GM12878 (cell line): Measurements from ENCODE around the gene LKAAEAR1. TPM values are rescaled to one million over a fixed set of nuclear protein-coding genes. Genes with fewer than 3 reads are reported as not detected.

Source experiments
- ATAC-seq: fragments of 200-7000 bp; cut with Tn5 transposase; 3 replicates; pipeline ENCODE4 v1.9.1; 2020; ENCODE audit warnings: mild to moderate bottlenecking, moderate library complexity
- BruUV-seq: library from RNA; stranded (reverse); fragments of 400-500 nt; replicated peaks from 2 replicates; lab custom pipeline; 2021; lab: Mats Ljungman, UMichigan
- CTCF ChIA-PET: fragments of 300-600 bp; sonication (Branson Sonifier 250); formaldehyde crosslinking; extraction: SDS; loops from one replicate; lab custom pipeline; 2021; ENCODE audit warnings: inconsistent platforms; lab: Yijun Ruan, JAX
- POLR2A ChIA-PET: fragments of 350-600 bp; formaldehyde crosslinking; extraction: SDS; loops from one replicate; lab custom pipeline; 2021; ENCODE audit warnings: inconsistent platforms; lab: Charles Lee
- RAD21 ChIA-PET: fragments of 300-600 bp; sonication (Branson Sonifier 250); formaldehyde crosslinking; loops from one replicate; lab custom pipeline; 2023; ENCODE audit warnings: antibody characterized with exemption; ENCODE audit not compliant: unreplicated experiment; lab: Charles Lee
- SMC1A ChIA-PET: fragments of 300-600 bp; sonication (Branson Sonifier 250); formaldehyde crosslinking; loops from one replicate; lab custom pipeline; 2023; ENCODE audit not compliant: unreplicated experiment, uncharacterized antibody; lab: Charles Lee
- DNase-seq: peaks from one replicate; pipeline ENCODE4 v3.0.0-alpha.2; 2011; ENCODE audit warnings: low read depth, low spot score
- FAIRE-seq: peaks from 3 replicates; lab custom pipeline; 2011; peaks lifted over from hg19 to GRCh38; lab: Jason Lieb, UNC
- H2AFZ ChIP-seq: 2 replicates; pipeline ENCODE4 v1.6.0; 2011; ENCODE audit warnings: low read depth, low read length, control low read depth; ENCODE audit not compliant: control insufficient read depth
- H3K27ac ChIP-seq: 2 replicates; pipeline ENCODE4 v1.5.1; 2011; ENCODE audit warnings: control low read depth; ENCODE audit not compliant: control insufficient read depth, insufficient read depth
- H3K27me3 ChIP-seq, 2 experiments: replicated peaks in 1 of 2; 2 replicates each; pipeline versions ENCODE4 v1.6.0 to v1.6.1; 2011; ENCODE audit warnings: low read length in 1 of 2; ENCODE audit not compliant: control insufficient read depth in 2 of 2, insufficient read depth in 2 of 2
- H3K36me3 ChIP-seq, 2 experiments: 2 replicates each; pipeline ENCODE4 v1.5.1; 2011; ENCODE audit warnings: low read length in 1 of 2; ENCODE audit not compliant: control insufficient read depth in 2 of 2, insufficient read depth in 2 of 2
- H3K4me1 ChIP-seq: 2 replicates; pipeline ENCODE4 v1.6.1; 2011; ENCODE audit warnings: mild to moderate bottlenecking, low read length, moderate library complexity, mixed read lengths; ENCODE audit not compliant: control insufficient read depth, insufficient read depth
- H3K4me2 ChIP-seq: 2 replicates; pipeline ENCODE4 v1.6.0; 2011; ENCODE audit warnings: control low read depth; ENCODE audit not compliant: control insufficient read depth, insufficient read depth
- H3K4me3 ChIP-seq: fragments of 200-600 bp; sonication (generic); 2 replicates; pipeline ENCODE4 v1.5.1; 2016
- H3K79me2 ChIP-seq: 2 replicates; pipeline ENCODE4 v1.6.0; 2011; ENCODE audit warnings: low read length; ENCODE audit not compliant: control insufficient read depth, insufficient read depth
- H3K9ac ChIP-seq: 2 replicates; pipeline ENCODE4 v1.8.0; 2011; ENCODE audit warnings: low read length, control low read depth, mixed read lengths; ENCODE audit not compliant: control insufficient read depth, insufficient read depth
- H3K9me3 ChIP-seq: replicated peaks from 3 replicates; pipeline ENCODE4 v1.5.1; 2011; ENCODE audit warnings: mild to moderate bottlenecking, low read length; ENCODE audit not compliant: control insufficient read depth, insufficient read depth
- H4K20me1 ChIP-seq: 2 replicates; pipeline ENCODE4 v1.6.0; 2011; ENCODE audit not compliant: control insufficient read depth, insufficient read depth
- EZH2 ChIP-seq: IDR thresholded peaks from 2 replicates; pipeline ENCODE4 v1.6.1; 2012; ENCODE audit warnings: low read depth, mild to moderate bottlenecking, control low read depth, inconsistent platforms, low read length, borderline replicate concordance; ENCODE audit not compliant: control insufficient read depth
- IRF3 ChIP-seq: fragments of 450-650 bp; IDR thresholded peaks from 2 replicates; pipeline ENCODE4 v1.6.1; 2014; ENCODE audit warnings: mild to moderate bottlenecking
- MEF2A ChIP-seq: IDR thresholded peaks from 2 replicates; pipeline ENCODE4 v1.6.1; 2011; ENCODE audit warnings: low read depth, mild to moderate bottlenecking, low read length, moderate library complexity; ENCODE audit not compliant: insufficient read depth
- MTA2 ChIP-seq: fragments of 450-650 bp; IDR thresholded peaks from 2 replicates; pipeline ENCODE4 v1.6.1; 2016; ENCODE audit warnings: low read depth, mild to moderate bottlenecking, moderate library complexity
- MTA3 ChIP-seq: IDR thresholded peaks from 2 replicates; pipeline ENCODE4 v1.6.1; 2012; ENCODE audit warnings: low read length, inconsistent platforms, borderline replicate concordance
- MYC ChIP-seq: IDR thresholded peaks from 2 replicates; pipeline ENCODE4 v1.6.1; 2011; ENCODE audit warnings: mild to moderate bottlenecking, low read length, moderate library complexity, inconsistent platforms; ENCODE audit not compliant: insufficient read depth, insufficient replicate concordance, insufficient read length, severe bottlenecking
- NFYA ChIP-seq: IDR thresholded peaks from 2 replicates; pipeline ENCODE4 v1.6.1; 2011; ENCODE audit warnings: low read depth, mild to moderate bottlenecking, low read length, improper control_type of control experiment, borderline replicate concordance
- POLR2AphosphoS2 ChIP-seq: IDR thresholded peaks from 2 replicates; pipeline ENCODE4 v1.6.1; 2011; ENCODE audit warnings: low read depth, mild to moderate bottlenecking, low read length, improper control_type of control experiment, moderate library complexity
- ZBTB11 ChIP-seq: fragments of 450-650 bp; formaldehyde crosslinking; IDR thresholded peaks from 2 replicates; pipeline ENCODE4 v1.5.0; 2022; ENCODE audit warnings: mild to moderate bottlenecking, missing genetic modification characterization
- ZNF217 ChIP-seq: fragments of 450-650 bp; IDR thresholded peaks from 2 replicates; pipeline ENCODE4 v1.6.1; 2017; ENCODE audit warnings: antibody characterized with exemption, mild to moderate bottlenecking
- WGBS: methylation state at CpG from one replicate; pipeline ENCODE4 v1.1.6; 2016; ENCODE audit warnings: low lambda C conversion rate; ENCODE audit not compliant: insufficient replicate concordance, insufficient coverage; ENCODE audit errors: missing lambda C conversion rate; 5-methylcytosine and 5-hydroxymethylcytosine counted together
- in situ Hi-C: fragments of 300-500 bp; cut with MboI; formaldehyde crosslinking; loops from 9 replicates; pipeline ENCODE4 v1.14.3; 2018; ENCODE audit warnings: mixed read lengths
- intact Hi-C: fragments of 100-400 bp; cut with micrococcal nuclease; formaldehyde crosslinking; loops from one replicate; pipeline ENCODE4 v1.14.2; 2022; ENCODE audit not compliant: unreplicated experiment
- polyA plus RNA-seq, 11 experiments: library from polyadenylated mRNA; depleted of rRNA in 4 of 11; unstranded in 6 of 11; stranded (reverse) in 5 of 11; fragments of >200 nt; fragmentation: Nextera tagmentation in 4 of 11; fragmentation: Illumina TruSeq in 1 of 11; extraction: Ambion mirVana in 4 of 11; extraction: Trizol in 1 of 11; gene quantifications; 1 replicate in 1 of 11; 2 replicates in 10 of 11; pipeline versions ENCODE4 v1.2.1 to v1.2.3, GENCODE V29; 2011 to 2016; ENCODE audit warnings: inconsistent platforms in 2 of 11, missing spikeins in 2 of 11, low read depth in 1 of 11
- total RNA-seq, 4 experiments: library from RNA; depleted of rRNA in 3 of 4; stranded (reverse); fragments of >200 nt in 3 of 4; fragmentation: Illumina TruSeq in 1 of 4; extraction: Trizol in 1 of 4; gene quantifications; 2 replicates each; pipeline versions ENCODE4 v1.2.1 to v1.2.3, GENCODE V29; 2013 to 2021

LKAAEAR1 gene
- total and polyA plus RNA-seq, 10 of the 15 experiments (the other 5 are each of a cell fraction or from before 2014, with no cell fraction given) = not detected

- DNase-seq = no peak
- Histone ChIP-seq H3K36me3 (no peaks in the 10 kb centered on the region), H3K27me3 (peaks cover 1 to 5% of the 10 kb centered on the region in 2 experiments; a peak in 3 of 4 replicates), H3K79me2 (no peaks in the 10 kb centered on the region), H3K4me2 (no peak overlapping the region), H3K4me3 (no peak overlapping the region), H3K27ac (no peak overlapping the region)
- no TSS peak for BruUV-seq
- ChIA-PET SMC1A (no interaction called here), POLR2A (no interaction called here)
- TF ChIP-seq POLR2AphosphoS2 (peak; percentile 53; the same call in 1 of the 2 replicates), MTA3 (no peak), MEF2A (no peak)
- TF ChIP-seq, all 136 proteins: peak for 1
- no peaks in the 10 kb centered on the region for H3K9me3 ChIP-seq
- RAD21 ChIA-PET = interaction anchor here (2.0 to 2.1 kb wide), 2 partner anchors 10 to 77 kb away, joined by 5 to 8 read pairs; no protein-coding TSS in a partner anchor
- intact Hi-C loops (no loop called here), in situ Hi-C loops (no loop called here)
- no peak for FAIRE-seq
- no peak overlapping the region for H3K9ac ChIP-seq
- WGBS = 68% methylated on average over 9 of the region's 9 CpGs
- H2AFZ ChIP-seq = no peak overlapping the region
- peaks cover 14% of the 10 kb centered on the region for H3K4me1 ChIP-seq
- no peaks in the 10 kb centered on the region for H4K20me1 ChIP-seq
- ATAC-seq = no peak
- CTCF ChIA-PET = interaction anchor here (9.1 kb wide), 1 partner anchor 13 kb away, joined by 108 read pairs; no protein-coding TSS in a partner anchor
These were observed 40.4 kb downstream of the LKAAEAR1 start for GRCh38 chr20:64043768-64044167.

GRCh38 chr20:64042054-64042781, 42.0 kb downstream of the LKAAEAR1 start:
- H3K4me3 ChIP-seq = peak overlapping the region; percentile 64
- H3K79me2 ChIP-seq = peaks cover 4% of the 10 kb centered on the region; the same call in 1 of the 2 replicates
- ChIA-PET CTCF (interaction anchor here (1.3 to 9.1 kb wide), 5 partner anchors 9 to 504 kb away, joined by 4 to 108 read pairs (median 5); partner anchors contain the start of genes PRPF6 and SAMD10), POLR2A (interaction anchor here (0.6 to 7.2 kb wide), 5 partner anchors 36 to 1155 kb away, joined by 4 to 63 read pairs (median 5); partner anchors contain the start of genes OPRL1, PRPF6, RGS19 and SAMD10), SMC1A (interaction anchor here (1.1 kb wide), 1 partner anchor 61 kb away, joined by 3 read pairs; the partner anchor contains the start of gene PRPF6), RAD21 (interaction anchor here (1.0 to 4.3 kb wide), 4 partner anchors 12 to 62 kb away, joined by 3 to 78 read pairs (median 6); partner anchors contain the start of genes OPRL1, PRPF6, RGS19 and SAMD10)
- H3K27ac ChIP-seq = peak overlapping the region; percentile 62
- WGBS = 10% methylated on average over 12 of the region's 55 CpGs
- H3K9ac ChIP-seq = peak overlapping the region; percentile 84
- BruUV-seq = no TSS peak
- in situ Hi-C loops = no loop called here
- ATAC-seq (no peak), FAIRE-seq (no peak), DNase-seq (no peak)
- H3K4me2 ChIP-seq = peak overlapping the region; percentile 90
- H3K4me1 ChIP-seq = peaks cover 17% of the 10 kb centered on the region
- H3K36me3 ChIP-seq = no peaks in the 10 kb centered on the region
- peak overlapping the region; percentile 75 for H2AFZ ChIP-seq
- intact Hi-C loops = no loop called here
- no peaks in the 10 kb centered on the region for H4K20me1 ChIP-seq
- no peaks in the 10 kb centered on the region for H3K9me3 ChIP-seq
- H3K27me3 ChIP-seq = peaks cover 0 to 5% of the 10 kb centered on the region in 2 experiments; a peak in 2 of 4 replicates
- TF ChIP-seq MTA2 = 0 out of 2 replicates have a peak, but pooled peaks have one; percentile 21
- no peak for TF ChIP-seq ZBTB11 (CRISPR knock-in tag)
- no peak for TF ChIP-seq MYC
- TF ChIP-seq IRF3 = no peak
- no peak for TF ChIP-seq EZH2
- no peak for TF ChIP-seq ZNF217
- no peak for TF ChIP-seq NFYA
